ENCODE measurements around the gene JAML. TPM values are rescaled to one million over a fixed set of nuclear protein-coding genes. Genes with fewer than 3 reads are reported as not detected.
A peak's percentile ranks its signal among the peaks of the same experiment; 100 is the strongest.

The JAML gene
- total and polyA plus RNA-seq, 2 of the 8 experiments (the other 6 are each of a cell fraction or from before 2014, with no cell fraction given): 0.12 to 0.58 TPM

DNA sequence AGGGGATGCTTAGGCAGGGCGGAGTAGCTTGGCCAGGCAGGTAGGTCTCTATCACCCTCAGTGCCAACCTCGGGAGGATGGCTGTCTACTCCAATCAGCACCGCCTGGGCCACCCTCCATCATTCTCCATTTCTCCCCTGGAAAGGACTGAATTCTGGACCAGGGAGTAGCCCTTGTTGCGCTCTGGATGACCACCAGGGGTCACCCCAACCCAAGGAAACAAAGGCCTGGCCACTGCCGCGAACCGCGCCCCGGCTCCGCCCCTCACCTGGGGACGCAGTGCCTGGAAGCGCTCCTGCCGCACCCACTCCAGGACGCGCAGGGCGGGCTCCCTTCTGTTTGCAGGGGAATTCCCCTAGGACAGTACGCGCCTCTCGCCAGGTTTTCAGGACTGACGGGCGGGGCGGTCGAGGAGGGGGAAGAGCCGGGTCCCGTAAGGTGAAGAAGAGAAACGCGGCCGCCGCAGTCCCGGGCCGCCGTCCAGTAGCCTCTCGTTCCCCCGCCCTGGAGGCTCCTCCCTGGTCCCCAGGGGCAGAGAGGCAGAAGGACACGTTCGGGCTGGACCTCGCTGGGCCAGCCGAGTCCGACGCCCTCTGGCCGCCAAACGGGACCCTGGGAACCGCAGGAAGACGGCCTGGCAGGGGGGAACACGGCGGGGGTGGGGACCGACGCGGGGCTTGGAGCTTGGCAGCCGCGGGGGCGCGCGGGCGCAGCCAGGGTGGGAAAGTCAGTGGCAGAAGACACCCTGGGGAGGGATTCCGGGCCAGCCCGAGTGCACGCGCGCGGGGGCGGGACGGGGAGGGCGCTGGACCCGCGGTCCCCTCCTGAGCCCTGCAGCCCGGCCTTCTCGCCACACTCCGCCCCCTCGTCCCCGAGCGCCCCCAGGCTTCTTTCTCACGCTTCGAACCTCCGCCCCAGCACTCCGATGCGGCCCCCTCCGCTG lies 79.3 kb downstream of the JAML start (continued):
- TF ChIP-seq, protein P1, sequence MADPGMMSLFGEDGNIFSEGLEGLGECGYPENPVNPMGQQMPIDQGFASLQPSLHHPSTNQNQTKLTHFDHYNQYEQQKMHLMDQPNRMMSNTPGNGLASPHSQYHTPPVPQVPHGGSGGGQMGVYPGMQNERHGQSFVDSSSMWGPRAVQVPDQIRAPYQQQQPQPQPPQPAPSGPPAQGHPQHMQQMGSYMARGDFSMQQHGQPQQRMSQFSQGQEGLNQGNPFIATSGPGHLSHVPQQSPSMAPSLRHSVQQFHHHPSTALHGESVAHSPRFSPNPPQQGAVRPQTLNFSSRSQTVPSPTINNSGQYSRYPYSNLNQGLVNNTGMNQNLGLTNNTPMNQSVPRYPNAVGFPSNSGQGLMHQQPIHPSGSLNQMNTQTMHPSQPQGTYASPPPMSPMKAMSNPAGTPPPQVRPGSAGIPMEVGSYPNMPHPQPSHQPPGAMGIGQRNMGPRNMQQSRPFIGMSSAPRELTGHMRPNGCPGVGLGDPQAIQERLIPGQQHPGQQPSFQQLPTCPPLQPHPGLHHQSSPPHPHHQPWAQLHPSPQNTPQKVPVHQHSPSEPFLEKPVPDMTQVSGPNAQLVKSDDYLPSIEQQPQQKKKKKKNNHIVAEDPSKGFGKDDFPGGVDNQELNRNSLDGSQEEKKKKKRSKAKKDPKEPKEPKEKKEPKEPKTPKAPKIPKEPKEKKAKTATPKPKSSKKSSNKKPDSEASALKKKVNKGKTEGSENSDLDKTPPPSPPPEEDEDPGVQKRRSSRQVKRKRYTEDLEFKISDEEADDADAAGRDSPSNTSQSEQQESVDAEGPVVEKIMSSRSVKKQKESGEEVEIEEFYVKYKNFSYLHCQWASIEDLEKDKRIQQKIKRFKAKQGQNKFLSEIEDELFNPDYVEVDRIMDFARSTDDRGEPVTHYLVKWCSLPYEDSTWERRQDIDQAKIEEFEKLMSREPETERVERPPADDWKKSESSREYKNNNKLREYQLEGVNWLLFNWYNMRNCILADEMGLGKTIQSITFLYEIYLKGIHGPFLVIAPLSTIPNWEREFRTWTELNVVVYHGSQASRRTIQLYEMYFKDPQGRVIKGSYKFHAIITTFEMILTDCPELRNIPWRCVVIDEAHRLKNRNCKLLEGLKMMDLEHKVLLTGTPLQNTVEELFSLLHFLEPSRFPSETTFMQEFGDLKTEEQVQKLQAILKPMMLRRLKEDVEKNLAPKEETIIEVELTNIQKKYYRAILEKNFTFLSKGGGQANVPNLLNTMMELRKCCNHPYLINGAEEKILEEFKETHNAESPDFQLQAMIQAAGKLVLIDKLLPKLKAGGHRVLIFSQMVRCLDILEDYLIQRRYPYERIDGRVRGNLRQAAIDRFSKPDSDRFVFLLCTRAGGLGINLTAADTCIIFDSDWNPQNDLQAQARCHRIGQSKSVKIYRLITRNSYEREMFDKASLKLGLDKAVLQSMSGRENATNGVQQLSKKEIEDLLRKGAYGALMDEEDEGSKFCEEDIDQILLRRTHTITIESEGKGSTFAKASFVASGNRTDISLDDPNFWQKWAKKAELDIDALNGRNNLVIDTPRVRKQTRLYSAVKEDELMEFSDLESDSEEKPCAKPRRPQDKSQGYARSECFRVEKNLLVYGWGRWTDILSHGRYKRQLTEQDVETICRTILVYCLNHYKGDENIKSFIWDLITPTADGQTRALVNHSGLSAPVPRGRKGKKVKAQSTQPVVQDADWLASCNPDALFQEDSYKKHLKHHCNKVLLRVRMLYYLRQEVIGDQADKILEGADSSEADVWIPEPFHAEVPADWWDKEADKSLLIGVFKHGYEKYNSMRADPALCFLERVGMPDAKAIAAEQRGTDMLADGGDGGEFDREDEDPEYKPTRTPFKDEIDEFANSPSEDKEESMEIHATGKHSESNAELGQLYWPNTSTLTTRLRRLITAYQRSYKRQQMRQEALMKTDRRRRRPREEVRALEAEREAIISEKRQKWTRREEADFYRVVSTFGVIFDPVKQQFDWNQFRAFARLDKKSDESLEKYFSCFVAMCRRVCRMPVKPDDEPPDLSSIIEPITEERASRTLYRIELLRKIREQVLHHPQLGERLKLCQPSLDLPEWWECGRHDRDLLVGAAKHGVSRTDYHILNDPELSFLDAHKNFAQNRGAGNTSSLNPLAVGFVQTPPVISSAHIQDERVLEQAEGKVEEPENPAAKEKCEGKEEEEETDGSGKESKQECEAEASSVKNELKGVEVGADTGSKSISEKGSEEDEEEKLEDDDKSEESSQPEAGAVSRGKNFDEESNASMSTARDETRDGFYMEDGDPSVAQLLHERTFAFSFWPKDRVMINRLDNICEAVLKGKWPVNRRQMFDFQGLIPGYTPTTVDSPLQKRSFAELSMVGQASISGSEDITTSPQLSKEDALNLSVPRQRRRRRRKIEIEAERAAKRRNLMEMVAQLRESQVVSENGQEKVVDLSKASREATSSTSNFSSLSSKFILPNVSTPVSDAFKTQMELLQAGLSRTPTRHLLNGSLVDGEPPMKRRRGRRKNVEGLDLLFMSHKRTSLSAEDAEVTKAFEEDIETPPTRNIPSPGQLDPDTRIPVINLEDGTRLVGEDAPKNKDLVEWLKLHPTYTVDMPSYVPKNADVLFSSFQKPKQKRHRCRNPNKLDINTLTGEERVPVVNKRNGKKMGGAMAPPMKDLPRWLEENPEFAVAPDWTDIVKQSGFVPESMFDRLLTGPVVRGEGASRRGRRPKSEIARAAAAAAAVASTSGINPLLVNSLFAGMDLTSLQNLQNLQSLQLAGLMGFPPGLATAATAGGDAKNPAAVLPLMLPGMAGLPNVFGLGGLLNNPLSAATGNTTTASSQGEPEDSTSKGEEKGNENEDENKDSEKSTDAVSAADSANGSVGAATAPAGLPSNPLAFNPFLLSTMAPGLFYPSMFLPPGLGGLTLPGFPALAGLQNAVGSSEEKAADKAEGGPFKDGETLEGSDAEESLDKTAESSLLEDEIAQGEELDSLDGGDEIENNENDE (IDR thresholded peaks at IDR 0.05; ENCODE audit: insufficient replicate concordance, low read length): no peak
- TF ChIP-seq, protein P2, sequence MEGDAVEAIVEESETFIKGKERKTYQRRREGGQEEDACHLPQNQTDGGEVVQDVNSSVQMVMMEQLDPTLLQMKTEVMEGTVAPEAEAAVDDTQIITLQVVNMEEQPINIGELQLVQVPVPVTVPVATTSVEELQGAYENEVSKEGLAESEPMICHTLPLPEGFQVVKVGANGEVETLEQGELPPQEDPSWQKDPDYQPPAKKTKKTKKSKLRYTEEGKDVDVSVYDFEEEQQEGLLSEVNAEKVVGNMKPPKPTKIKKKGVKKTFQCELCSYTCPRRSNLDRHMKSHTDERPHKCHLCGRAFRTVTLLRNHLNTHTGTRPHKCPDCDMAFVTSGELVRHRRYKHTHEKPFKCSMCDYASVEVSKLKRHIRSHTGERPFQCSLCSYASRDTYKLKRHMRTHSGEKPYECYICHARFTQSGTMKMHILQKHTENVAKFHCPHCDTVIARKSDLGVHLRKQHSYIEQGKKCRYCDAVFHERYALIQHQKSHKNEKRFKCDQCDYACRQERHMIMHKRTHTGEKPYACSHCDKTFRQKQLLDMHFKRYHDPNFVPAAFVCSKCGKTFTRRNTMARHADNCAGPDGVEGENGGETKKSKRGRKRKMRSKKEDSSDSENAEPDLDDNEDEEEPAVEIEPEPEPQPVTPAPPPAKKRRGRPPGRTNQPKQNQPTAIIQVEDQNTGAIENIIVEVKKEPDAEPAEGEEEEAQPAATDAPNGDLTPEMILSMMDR (IDR thresholded peaks at IDR 0.05; ENCODE audit: control extremely low read depth in 1 of 3, insufficient read depth in 1 of 3, low read depth in 1 of 3, low read length in 3 of 3): peak; percentile 75 to 90 (median 90)
- TF ChIP-seq, protein P3, sequence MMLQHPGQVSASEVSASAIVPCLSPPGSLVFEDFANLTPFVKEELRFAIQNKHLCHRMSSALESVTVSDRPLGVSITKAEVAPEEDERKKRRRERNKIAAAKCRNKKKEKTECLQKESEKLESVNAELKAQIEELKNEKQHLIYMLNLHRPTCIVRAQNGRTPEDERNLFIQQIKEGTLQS (IDR thresholded peaks at IDR 0.05; ENCODE audit: insufficient read depth, low read depth, low read length): no peak
- no peak for TF ChIP-seq MAX (IDR thresholded peaks at IDR 0.05)
- no peak for TF ChIP-seq SRF (IDR thresholded peaks at IDR 0.05; ENCODE audit: low read depth, low read length)

All from H1 (cell line).